Body of pancreas (tissue), 4 donors: ENCODE results near the gene HEXD.

Source experiments
- CTCF ChIP-seq, 7 experiments: fragments of 450-650 bp in 4 of 7; fragments of 200-600 bp in 3 of 7; sonication (generic) in 3 of 7; IDR thresholded peaks; one replicate each; pipeline ENCODE4 v1.5.1; 2016 to 2019; ENCODE audit warnings: antibody characterized with exemption in 7 of 7
- POLR2A ChIP-seq, 3 donors: fragments of 450-650 bp; IDR thresholded peaks; one replicate each; pipeline ENCODE4 v1.6.1; 2016; ENCODE audit warnings: antibody characterized with exemption in 3 of 3, mild to moderate bottlenecking in 2 of 3

GRCh38 chr17:82489851-82490511 is 71.8 kb downstream of the HEXD start:
- TF ChIP-seq CTCF (IDR thresholded peaks at IDR 0.05) (no peak), POLR2A (IDR thresholded peaks at IDR 0.05) (no peak)
